HepG2 (cell line): ENCODE measurements around the gene EFHC2. TPM values are rescaled to one million over a fixed set of nuclear protein-coding genes. Genes with fewer than 3 reads are reported as not detected.
"Not testable (repeated sequence)": the region's sequence is repeated elsewhere in the genome, so short reads cannot be mapped to it uniquely, and the experiment has no call there.

ENCODE experiments used
- ATAC-seq: fragments of 200-7000 bp; cut with Tn5 transposase; 3 replicates; pipeline ENCODE4 v1.9.1; 2020; ENCODE audit warnings: mild to moderate bottlenecking, moderate library complexity
- BruUV-seq: library from RNA; stranded (reverse); fragments of 400-500 nt; replicated peaks from 2 replicates; lab custom pipeline; 2021; lab: Mats Ljungman, UMichigan
- CTCF ChIA-PET: fragments of 300-600 bp; formaldehyde crosslinking; extraction: SDS; loops from one replicate; lab custom pipeline; 2021; ENCODE audit warnings: low total read pairs, inconsistent platforms, low intra/inter-chr PET ratio; lab: Yijun Ruan, JAX
- POLR2A ChIA-PET: fragments of 350-600 bp; sonication (Branson Sonifier 250); formaldehyde crosslinking; loops from one replicate; lab custom pipeline; 2020; ENCODE audit warnings: antibody characterized with exemption, inconsistent platforms; lab: Yijun Ruan, JAX
- DNase-seq: peaks from one replicate; pipeline ENCODE4 v3.0.0-alpha.2; 2015; ENCODE audit warnings: low spot score
- FAIRE-seq: peaks from 3 replicates; lab custom pipeline; 2011; peaks lifted over from hg19 to GRCh38; lab: Jason Lieb, UNC
- H2AFZ ChIP-seq: one replicate; pipeline ENCODE4 v1.6.1; 2011; ENCODE audit warnings: low read length, inconsistent platforms
- H3K27ac ChIP-seq: fragments of 300-600 bp; 3 replicates; pipeline ENCODE4 v1.8.0; 2011; ENCODE audit warnings: mixed run types, mild to moderate bottlenecking, mixed read lengths, low read length, inconsistent platforms; ENCODE audit not compliant: insufficient read depth; ENCODE audit errors: extremely low read length
- H3K27me3 ChIP-seq, 2 experiments: fragments of 200-600 bp in 1 of 2; 2 replicates in 1 of 2; 3 replicates in 1 of 2; pipeline versions ENCODE4 v1.6.0 to v1.8.0; 2011; ENCODE audit warnings: low read length in 2 of 2, mild to moderate bottlenecking in 2 of 2, moderate library complexity in 2 of 2, inconsistent platforms in 1 of 2; ENCODE audit not compliant: insufficient read depth in 2 of 2, control insufficient read depth in 1 of 2
- H3K36me3 ChIP-seq, 2 experiments: fragments of 200-600 bp in 1 of 2; replicated peaks in 1 of 2; 2 replicates in 1 of 2; 3 replicates in 1 of 2; pipeline versions ENCODE4 v1.5.1 to v1.8.0; 2011; ENCODE audit warnings: low read length in 2 of 2, inconsistent platforms in 1 of 2; ENCODE audit not compliant: insufficient read depth in 2 of 2, control insufficient read depth in 1 of 2
- H3K4me1 ChIP-seq: 2 replicates; pipeline ENCODE4 v1.5.1; 2012; ENCODE audit warnings: low read length, inconsistent platforms; ENCODE audit not compliant: insufficient read depth
- H3K4me2 ChIP-seq: 2 replicates; pipeline ENCODE4 v1.6.0; 2011; ENCODE audit warnings: low read depth, low read length, inconsistent platforms
- H3K4me3 ChIP-seq, 3 experiments: fragments of 200-600 bp in 1 of 3; sonication (generic), shearing (Covaris generic) in 1 of 3; replicated peaks in 1 of 3; 2 replicates each; pipeline ENCODE4 v1.5.1; 2011 to 2016; ENCODE audit warnings: low read length in 3 of 3, inconsistent platforms in 2 of 3, low read depth in 2 of 3, mild to moderate bottlenecking in 2 of 3, control low read depth in 1 of 3, mixed read lengths in 1 of 3; ENCODE audit not compliant: insufficient read depth in 1 of 3
- H3K79me2 ChIP-seq: one replicate; pipeline ENCODE4 v1.6.1; 2011; ENCODE audit warnings: low read length, inconsistent platforms; ENCODE audit not compliant: insufficient read depth
- H3K9ac ChIP-seq: 2 replicates; pipeline ENCODE4 v1.6.0; 2011; ENCODE audit warnings: mild to moderate bottlenecking, low read depth, low read length, inconsistent platforms; ENCODE audit not compliant: insufficient read depth
- H3K9me3 ChIP-seq: 2 replicates; pipeline ENCODE4 v1.5.1; 2012; ENCODE audit warnings: mild to moderate bottlenecking, low read length
- H4K20me1 ChIP-seq: 2 replicates; pipeline ENCODE4 v1.6.0; 2011; ENCODE audit warnings: inconsistent platforms, mild to moderate bottlenecking, low read length, moderate library complexity; ENCODE audit not compliant: insufficient read depth
- FOXA1 ChIP-seq, 2 experiments: fragments of 450-650 bp in 1 of 2; sonication (generic) in 1 of 2; formaldehyde crosslinking in 1 of 2; IDR thresholded peaks; 2 replicates each; pipeline versions ENCODE4 v1.4.0 to v1.6.1; 2016 to 2020; ENCODE audit warnings: missing genetic modification reagents in 1 of 2
- FOXA3 ChIP-seq: IDR thresholded peaks from 2 replicates; pipeline ENCODE4 v1.6.1; 2016; ENCODE audit warnings: missing genetic modification reagents, missing compliant biosample characterization
- FOXK1 ChIP-seq: sonication (generic); formaldehyde crosslinking; IDR thresholded peaks from 2 replicates; pipeline ENCODE4 v1.4.0; 2020; ENCODE audit warnings: low read depth, missing genetic modification reagents, borderline replicate concordance
- GABPA ChIP-seq, 2 experiments: IDR thresholded peaks; 2 replicates each; pipeline ENCODE4 v1.6.1; 2011 to 2016; ENCODE audit warnings: low read depth in 2 of 2, low read length in 1 of 2, missing biosample characterization in 1 of 2, missing genetic modification characterization in 1 of 2
- GABPB1 ChIP-seq: IDR thresholded peaks from 2 replicates; pipeline ENCODE4 v1.6.1; 2016; ENCODE audit warnings: mild to moderate bottlenecking, missing genetic modification reagents, moderate library complexity, missing compliant biosample characterization
- POGK ChIP-seq: sonication (generic); formaldehyde crosslinking; conservative IDR thresholded peaks from 2 replicates; pipeline ENCODE4 v1.8.0; 2022; ENCODE audit warnings: mild to moderate bottlenecking, moderate library complexity, missing genetic modification reagents
- SAP130 ChIP-seq: IDR thresholded peaks from 2 replicates; pipeline ENCODE4 v1.6.1; 2016; ENCODE audit warnings: low read depth
- SP5 ChIP-seq: IDR thresholded peaks from 2 replicates; pipeline ENCODE4 v1.6.1; 2016; ENCODE audit warnings: low read depth, borderline replicate concordance
- ZNF281 ChIP-seq: sonication (generic); formaldehyde crosslinking; IDR thresholded peaks from 2 replicates; pipeline ENCODE4 v1.4.0; 2020; ENCODE audit warnings: missing genetic modification reagents, borderline replicate concordance
- ZNF292 ChIP-seq: sonication (generic); formaldehyde crosslinking; IDR thresholded peaks from 2 replicates; pipeline ENCODE4 v1.8.1; 2022; ENCODE audit warnings: mild to moderate bottlenecking, low read depth, missing genetic modification reagents, borderline replicate concordance
- ZNF362 ChIP-seq: sonication (generic); formaldehyde crosslinking; IDR thresholded peaks from 2 replicates; pipeline ENCODE4 v1.4.0; 2020; ENCODE audit warnings: missing genetic modification reagents, mild to moderate bottlenecking, borderline replicate concordance
- WGBS: methylation state at CpG from one replicate; pipeline ENCODE4 v1.1.6; 2017; ENCODE audit warnings: low lambda C conversion rate; 5-methylcytosine and 5-hydroxymethylcytosine counted together
- in situ Hi-C: cut with HindIII; loops from 2 replicates; pipeline ENCODE4 v1.10.0; 2017; ENCODE audit warnings: low pct_unique_long_range_greater_than_20kb; ENCODE audit not compliant: extremely low pct_ligation_motif_present
- intact Hi-C: fragments of 100-400 bp; cut with micrococcal nuclease; formaldehyde crosslinking; loops from one replicate; pipeline ENCODE4 v1.10.0; 2022; ENCODE audit not compliant: unreplicated experiment
- polyA plus RNA-seq, 8 experiments: library from polyadenylated mRNA; depleted of rRNA in 3 of 8; stranded (reverse) in 7 of 8; unstranded in 1 of 8; fragments of >200 nt; fragmentation: Illumina TruSeq in 4 of 8; extraction: Trizol in 4 of 8; gene quantifications; 2 replicates each; pipeline versions ENCODE4 v1.2.1 to v1.2.3, GENCODE V29; 2011 to 2016; ENCODE audit warnings: low read depth in 4 of 8, missing spikeins in 1 of 8, mixed read lengths in 1 of 8; ENCODE audit not compliant: insufficient read depth in 1 of 8
- total RNA-seq, 5 experiments: library from RNA; depleted of rRNA; stranded (reverse); fragments of >200 nt; fragmentation: Illumina TruSeq; extraction: Trizol; gene quantifications; 2 replicates each; pipeline ENCODE4 v1.2.3, GENCODE V29; 2016; ENCODE audit warnings: low read depth in 1 of 5

EFHC2 gene
- total and polyA plus RNA-seq, 2 of the 13 experiments (the other 11 are each of a cell fraction or from before 2014, with no cell fraction given) = not detected

GRCh38 chrX:44252688-44253574 is 90.5 kb downstream of the EFHC2 start:
- FAIRE-seq; H3K9me3 ChIP-seq; H3K4me1 ChIP-seq; H3K79me2 ChIP-seq; H3K27ac ChIP-seq; intact Hi-C loops; in situ Hi-C loops; BruUV-seq; POLR2A ChIA-PET; CTCF ChIA-PET; H3K27me3 ChIP-seq; H4K20me1 ChIP-seq; H3K36me3 ChIP-seq; H2AFZ ChIP-seq; TF ChIP-seq FOXA1 (IDR thresholded peaks at IDR 0.05); GABPA (IDR thresholded peaks at IDR 0.05; ENCODE audit: low read depth, low read length): not testable (repeated sequence)
- 10% methylated on average over 2 of the region's 17 CpGs for WGBS
- peak overlapping the region; percentile 71 for H3K4me2 ChIP-seq
- DNase-seq (peak; percentile 35), ATAC-seq (peak; percentile 69)
- H3K4me3 ChIP-seq = peak overlapping the region in 2 of 3 experiments; percentile 36 to 43; a peak in 4 of 6 replicates
- H3K9ac ChIP-seq = peak overlapping the region; percentile 29; the same call in 1 of the 2 replicates
- TF ChIP-seq ZNF292 (CRISPR knock-in tag) (peak; percentile 35; the same call in 1 of the 2 replicates), POGK (CRISPR knock-in tag) (0 out of 2 replicates have a peak, but pooled peaks have one; percentile 36), SP5 (peak; percentile 58; the same call in 1 of the 2 replicates), ZNF362 (CRISPR knock-in tag) (peak; percentile 63; the same call in 1 of the 2 replicates), ZNF281 (peak; percentile 91; the same call in 1 of the 2 replicates), SAP130 (CRISPR knock-in tag) (0 out of 2 replicates have a peak, but pooled peaks have one; percentile 11), FOXK1 (CRISPR knock-in tag) (peak; percentile 19; the same call in 1 of the 2 replicates), FOXA3 (CRISPR knock-in tag) (peak; percentile 72), GABPB1 (peak; percentile 41; the same call in 1 of the 2 replicates), FOXA1 (CRISPR knock-in tag; IDR thresholded peaks at IDR 0.05) (peak; percentile 65), GABPA (CRISPR knock-in tag; IDR thresholded peaks at IDR 0.05; ENCODE audit: low read depth) (0 out of 2 replicates have a peak, but pooled peaks have one; percentile 42)
